Caco-2 (cell line): ENCODE measurements around the gene HMCN2. TPM values are rescaled to one million over a fixed set of nuclear protein-coding genes. Genes with fewer than 3 reads are reported as not detected.

Experiments
- BruUV-seq: library from RNA; stranded (reverse); fragments of 400-500 nt; replicated peaks from 2 replicates; lab custom pipeline; 2021; lab: Mats Ljungman, UMichigan
- CTCF ChIA-PET: fragments of 300-600 bp; sonication (Branson Sonifier 250); formaldehyde crosslinking; loops from one replicate; lab custom pipeline; 2022; ENCODE audit warnings: antibody characterized with exemption; lab: Charles Lee
- POLR2A ChIA-PET: fragments of 300-600 bp; sonication (Branson Sonifier 250); formaldehyde crosslinking; loops from one replicate; lab custom pipeline; 2022; ENCODE audit warnings: antibody characterized with exemption; lab: Charles Lee
- DNase-seq, 2 experiments: peaks; one replicate each; pipeline versions ENCODE4 v3.0.0 to v3.0.0-alpha.2; 2020 to 2022
- H3K27me3 ChIP-seq: replicated peaks from 2 replicates; pipeline ENCODE4 v1.6.0; 2011; ENCODE audit warnings: low read length; ENCODE audit not compliant: control insufficient read depth, insufficient read depth
- H3K36me3 ChIP-seq: 2 replicates; pipeline ENCODE4 v1.5.1; 2011; ENCODE audit warnings: low read length; ENCODE audit not compliant: control insufficient read depth, insufficient read depth
- H3K4me1 ChIP-seq: fragments of 250-450 bp; sonication (Bioruptor Pico); 2 replicates; pipeline ENCODE4 v1.5.1; 2020; ENCODE audit warnings: mild to moderate bottlenecking
- H3K4me3 ChIP-seq: 2 replicates; pipeline ENCODE4 v1.5.1; 2011; ENCODE audit warnings: low read depth, mild to moderate bottlenecking, control low read depth, low read length
- H3K9me3 ChIP-seq: fragments of 250-450 bp; sonication (Bioruptor Pico); 2 replicates; pipeline ENCODE4 v1.5.1; 2020; ENCODE audit warnings: mild to moderate bottlenecking, moderate library complexity
- H3K27ac Mint-ChIP-seq: one replicate; pipeline ENCODE4 v1.8.0; 2022; ENCODE audit warnings: mixed read lengths; ENCODE audit not compliant: unreplicated experiment
- H3K27me3 Mint-ChIP-seq: one replicate; pipeline ENCODE4 v1.8.0; 2022; ENCODE audit warnings: mixed read lengths; ENCODE audit not compliant: insufficient read depth, unreplicated experiment
- H3K36me3 Mint-ChIP-seq: one replicate; pipeline ENCODE4 v1.8.0; 2022; ENCODE audit warnings: mild to moderate bottlenecking, mixed read lengths; ENCODE audit not compliant: insufficient read depth, unreplicated experiment
- H3K4me1 Mint-ChIP-seq: one replicate; pipeline ENCODE4 v1.8.0; 2022; ENCODE audit warnings: low read depth, mixed read lengths; ENCODE audit not compliant: unreplicated experiment
- H3K4me3 Mint-ChIP-seq: one replicate; pipeline ENCODE4 v1.8.0; 2022; ENCODE audit warnings: mild to moderate bottlenecking, moderate library complexity, mixed read lengths; ENCODE audit not compliant: unreplicated experiment
- H3K9me3 Mint-ChIP-seq: one replicate; pipeline ENCODE4 v1.8.0; 2022; ENCODE audit warnings: mixed read lengths; ENCODE audit not compliant: unreplicated experiment
- CTCF ChIP-seq, 2 experiments: fragments of 200-600 bp in 1 of 2; IDR thresholded peaks; 1 replicate in 1 of 2; 2 replicates in 1 of 2; pipeline versions ENCODE4 v1.5.1 to v1.8.0; 2011 to 2022; ENCODE audit warnings: antibody characterized with exemption in 1 of 2, control low read depth in 1 of 2, inconsistent platforms in 1 of 2, low read depth in 1 of 2, low read length in 1 of 2, mild to moderate bottlenecking in 1 of 2, moderate library complexity in 1 of 2; ENCODE audit not compliant: insufficient read depth in 1 of 2, severe bottlenecking in 1 of 2, unreplicated experiment in 1 of 2
- intact Hi-C: fragments of 100-400 bp; cut with micrococcal nuclease; formaldehyde crosslinking; loops from one replicate; pipeline ENCODE4 v1.10.0; 2022; ENCODE audit not compliant: unreplicated experiment
- total RNA-seq: library from RNA; stranded (reverse); gene quantifications from 2 replicates; pipeline ENCODE4 v1.2.3, GENCODE V29; 2022

The HMCN2 gene
- total RNA-seq, 1 experiment from 2014 or later: 0.41 TPM

GRCh38 chr9:130383979-130384676 lies 118.6 kb downstream of the HMCN2 start:
- DNase-seq: no peak
- no TSS peak for BruUV-seq
- H3K4me3 ChIP-seq: no peak overlapping the region
- no peaks in the 10 kb centered on the region for H3K36me3 Mint-ChIP-seq
- intact Hi-C loops: loop anchor here (5.0 kb wide), 1 partner anchor 68 kb away; no protein-coding TSS in a partner anchor
- no peaks in the 10 kb centered on the region for H3K36me3 ChIP-seq
- TF ChIP-seq CTCF (IDR thresholded peaks at IDR 0.05; ENCODE audit: insufficient read depth in 1 of 2, low read depth in 1 of 2, low read length in 1 of 2, severe bottlenecking in 1 of 2, unreplicated experiment in 1 of 2): no peak
- H3K9me3 Mint-ChIP-seq: no peaks in the 10 kb centered on the region
- no peak overlapping the region for H3K4me3 Mint-ChIP-seq
- no peaks in the 10 kb centered on the region for H3K9me3 ChIP-seq
- H3K27me3 ChIP-seq: no peaks in the 10 kb centered on the region
- ChIA-PET POLR2A (no interaction called here), CTCF (no interaction called here)
- H3K4me1 Mint-ChIP-seq: no peaks in the 10 kb centered on the region
- H3K27ac Mint-ChIP-seq: no peak overlapping the region
- no peaks in the 10 kb centered on the region for H3K27me3 Mint-ChIP-seq
- H3K4me1 ChIP-seq: no peaks in the 10 kb centered on the region

GRCh38 chr9:130385257-130385656 lies 119.7 kb downstream of the HMCN2 start:
- Mint-ChIP-seq H3K9me3 (no peaks in the 10 kb centered on the region), H3K36me3 (no peaks in the 10 kb centered on the region), H3K27ac (no peak overlapping the region), H3K4me3 (no peak overlapping the region), H3K4me1 (no peaks in the 10 kb centered on the region), H3K27me3 (no peaks in the 10 kb centered on the region)
- Histone ChIP-seq H3K4me1 (no peaks in the 10 kb centered on the region), H3K36me3 (no peaks in the 10 kb centered on the region), H3K27me3 (no peaks in the 10 kb centered on the region), H3K4me3 (no peak overlapping the region), H3K9me3 (no peaks in the 10 kb centered on the region)
- TF ChIP-seq CTCF (IDR thresholded peaks at IDR 0.05; ENCODE audit: insufficient read depth in 1 of 2, low read depth in 1 of 2, low read length in 1 of 2, severe bottlenecking in 1 of 2, unreplicated experiment in 1 of 2): no peak
- ChIA-PET CTCF (no interaction called here), POLR2A (no interaction called here)
- no TSS peak for BruUV-seq
- no peak for DNase-seq
- intact Hi-C loops: no loop called here

GRCh38 chr9:130387398-130387797 lies 121.8 kb downstream of the HMCN2 start:
- H3K9me3 Mint-ChIP-seq: no peaks in the 10 kb centered on the region
- DNase-seq: no peak
- POLR2A ChIA-PET: interaction anchor here (0.5 kb wide), 1 partner anchor 545 kb away, joined by 3 read pairs; no protein-coding TSS in a partner anchor
- no peaks in the 10 kb centered on the region for H3K4me1 Mint-ChIP-seq
- intact Hi-C loops: no loop called here
- Histone ChIP-seq H3K27me3 (no peaks in the 10 kb centered on the region), H3K9me3 (no peaks in the 10 kb centered on the region), H3K4me1 (no peaks in the 10 kb centered on the region), H3K36me3 (no peaks in the 10 kb centered on the region), H3K4me3 (no peak overlapping the region)
- CTCF ChIA-PET: no interaction called here
- TF ChIP-seq CTCF (IDR thresholded peaks at IDR 0.05; ENCODE audit: insufficient read depth in 1 of 2, low read depth in 1 of 2, low read length in 1 of 2, severe bottlenecking in 1 of 2, unreplicated experiment in 1 of 2): no peak
- no TSS peak for BruUV-seq
- H3K4me3 Mint-ChIP-seq: no peak overlapping the region
- no peaks in the 10 kb centered on the region for H3K27me3 Mint-ChIP-seq
- H3K27ac Mint-ChIP-seq: no peak overlapping the region
- no peaks in the 10 kb centered on the region for H3K36me3 Mint-ChIP-seq
